ENCODE measurements around the gene DTNB. TPM values are rescaled to one million over a fixed set of nuclear protein-coding genes. Genes with fewer than 3 reads are reported as not detected.

DTNB gene
- total and polyA plus RNA-seq, 2 donors (not counting 1 experiment from before 2014, with no cell fraction given): 5.1 to 5.4 TPM

- Histone ChIP-seq H3K79me2 (ENCODE audit: control insufficient read depth, insufficient read depth, low read length) (no peaks in the 10 kb centered on the region), H3K9me3 (ENCODE audit: control insufficient read depth, insufficient read depth, low read depth, low read length) (no peaks in the 10 kb centered on the region), H3K4me3 (replicated peaks in 1 of 4; ENCODE audit: control extremely low read depth in 1 of 4, insufficient read depth in 1 of 4, low read depth in 3 of 4, low read length in 4 of 4) (no peak overlapping the region), H3K27ac (ENCODE audit: insufficient read depth, low read length) (no peak overlapping the region), H3K36me3 (ENCODE audit: control insufficient read depth, insufficient read depth, low read length) (no peaks in the 10 kb centered on the region), H3K4me1 (ENCODE audit: control insufficient read depth, extremely low read depth, insufficient read depth, low read length) (no peaks in the 10 kb centered on the region), H3K27me3 (ENCODE audit: control insufficient read depth, insufficient read depth, low read length) (no peaks in the 10 kb centered on the region), H3K9ac (ENCODE audit: insufficient read depth, low read length) (no peak overlapping the region), H4K20me1 (ENCODE audit: control insufficient read depth, extremely low read depth, insufficient read depth, low read length) (no peaks in the 10 kb centered on the region), H2AFZ (ENCODE audit: low read length) (no peak overlapping the region), H3K4me2 (ENCODE audit: extremely low read depth, insufficient read depth, low read length) (no peak overlapping the region)
- no peak for DNase-seq (ENCODE audit: low read depth in 2 of 2)
- no peak for TF ChIP-seq CTCF (conservative IDR thresholded peaks at IDR 0.05 in 1 of 2, IDR thresholded peaks at IDR 0.05 in 1 of 2; ENCODE audit: low read depth in 1 of 2, low read length in 2 of 2)
- TF ChIP-seq EZH2 (IDR thresholded peaks at IDR 0.05; ENCODE audit: low read length, missing control alignments): no peak
Measured at GRCh38 chr2:25379535-25379934, 293.8 kb downstream of the DTNB start.

GRCh38 chr2:25378731-25379490, 294.5 kb downstream of the DTNB start:
- Histone ChIP-seq H2AFZ (ENCODE audit: low read length) (no peak overlapping the region), H3K27me3 (ENCODE audit: control insufficient read depth, insufficient read depth, low read length) (no peaks in the 10 kb centered on the region), H3K4me1 (ENCODE audit: control insufficient read depth, extremely low read depth, insufficient read depth, low read length) (no peaks in the 10 kb centered on the region), H3K9me3 (ENCODE audit: control insufficient read depth, insufficient read depth, low read depth, low read length) (no peaks in the 10 kb centered on the region), H3K4me2 (ENCODE audit: extremely low read depth, insufficient read depth, low read length) (no peak overlapping the region), H3K9ac (ENCODE audit: insufficient read depth, low read length) (no peak overlapping the region), H3K4me3 (replicated peaks in 1 of 4; ENCODE audit: control extremely low read depth in 1 of 4, insufficient read depth in 1 of 4, low read depth in 3 of 4, low read length in 4 of 4) (no peak overlapping the region), H3K36me3 (ENCODE audit: control insufficient read depth, insufficient read depth, low read length) (no peaks in the 10 kb centered on the region), H3K79me2 (ENCODE audit: control insufficient read depth, insufficient read depth, low read length) (no peaks in the 10 kb centered on the region), H4K20me1 (ENCODE audit: control insufficient read depth, extremely low read depth, insufficient read depth, low read length) (no peaks in the 10 kb centered on the region), H3K27ac (ENCODE audit: insufficient read depth, low read length) (no peak overlapping the region)
- DNase-seq (ENCODE audit: low read depth in 2 of 2): peak in 1 of 2 donors; percentile 64
- no peak for TF ChIP-seq EZH2 (IDR thresholded peaks at IDR 0.05; ENCODE audit: low read length, missing control alignments)
- no peak for TF ChIP-seq CTCF (conservative IDR thresholded peaks at IDR 0.05 in 1 of 2, IDR thresholded peaks at IDR 0.05 in 1 of 2; ENCODE audit: low read depth in 1 of 2, low read length in 2 of 2)

GRCh38 chr2:25377822-25378421, 295.5 kb downstream of the DTNB start:
- no peaks in the 10 kb centered on the region for H3K4me1 ChIP-seq (ENCODE audit: control insufficient read depth, extremely low read depth, insufficient read depth, low read length)
- no peaks in the 10 kb centered on the region for H3K27me3 ChIP-seq (ENCODE audit: control insufficient read depth, insufficient read depth, low read length)
- H3K9ac ChIP-seq (ENCODE audit: insufficient read depth, low read length): no peak overlapping the region
- TF ChIP-seq CTCF (conservative IDR thresholded peaks at IDR 0.05 in 1 of 2, IDR thresholded peaks at IDR 0.05 in 1 of 2; ENCODE audit: low read depth in 1 of 2, low read length in 2 of 2) (no peak), EZH2 (IDR thresholded peaks at IDR 0.05; ENCODE audit: low read length, missing control alignments) (no peak)
- no peaks in the 10 kb centered on the region for H4K20me1 ChIP-seq (ENCODE audit: control insufficient read depth, extremely low read depth, insufficient read depth, low read length)
- no peaks in the 10 kb centered on the region for H3K36me3 ChIP-seq (ENCODE audit: control insufficient read depth, insufficient read depth, low read length)
- no peak overlapping the region for H3K4me3 ChIP-seq (replicated peaks in 1 of 4; ENCODE audit: control extremely low read depth in 1 of 4, insufficient read depth in 1 of 4, low read depth in 3 of 4, low read length in 4 of 4)
- no peak for DNase-seq (ENCODE audit: low read depth in 2 of 2)
- no peak overlapping the region for H2AFZ ChIP-seq (ENCODE audit: low read length)
- H3K79me2 ChIP-seq (ENCODE audit: control insufficient read depth, insufficient read depth, low read length): no peaks in the 10 kb centered on the region
- H3K4me2 ChIP-seq (ENCODE audit: extremely low read depth, insufficient read depth, low read length): no peak overlapping the region
- H3K9me3 ChIP-seq (ENCODE audit: control insufficient read depth, insufficient read depth, low read depth, low read length): no peaks in the 10 kb centered on the region
- H3K27ac ChIP-seq (ENCODE audit: insufficient read depth, low read length): no peak overlapping the region

Data from fibroblast of lung (primary cell).